ENCODE measurements around the gene KIAA0513.

GRCh38 chr16:85047867-85048455 is 20.4 kb downstream of the KIAA0513 start:
- TF ChIP-seq CTCF (IDR thresholded peaks at IDR 0.05): no peak
- TF ChIP-seq EZH2 (IDR thresholded peaks at IDR 0.05; ENCODE audit: borderline replicate concordance, insufficient read depth, low read depth, low read length, poor library complexity, severe bottlenecking): no peak
